ENCODE measurements around the gene INPP5D. TPM values are rescaled to one million over a fixed set of nuclear protein-coding genes. Genes with fewer than 3 reads are reported as not detected.

INPP5D gene
- total RNA-seq, 1 donor from 2014 or later: 14.7 TPM

GRCh38 chr2:233116946-233117345 lies 56.8 kb downstream of the INPP5D start:
- no peak overlapping the region for H3K9ac ChIP-seq (ENCODE audit: low read length)
- no peak overlapping the region for H3K27ac Mint-ChIP-seq (ENCODE audit: unreplicated experiment)
- DNase-seq (ENCODE audit: low read depth) (no peak), FAIRE-seq (no peak)
- H3K4me2 ChIP-seq (ENCODE audit: low read length): no peak overlapping the region
- H3K9me3 ChIP-seq (ENCODE audit: insufficient read depth, low read depth, low read length): no peaks in the 10 kb centered on the region
- no peak overlapping the region for H3K27ac ChIP-seq (ENCODE audit: low read depth, low read length)
- no peaks in the 10 kb centered on the region for H3K36me3 Mint-ChIP-seq (ENCODE audit: low read depth, unreplicated experiment)
- TF ChIP-seq EZH2 (IDR thresholded peaks at IDR 0.05; ENCODE audit: insufficient read depth, low read length) (no peak), CTCF (IDR thresholded peaks at IDR 0.05; ENCODE audit: insufficient read depth, low read depth, low read length) (no peak)
- H3K4me1 ChIP-seq (ENCODE audit: insufficient read depth, low read length): no peaks in the 10 kb centered on the region
- H3K27me3 ChIP-seq (ENCODE audit: insufficient read depth, low read length): no peaks in the 10 kb centered on the region
- H3K36me3 ChIP-seq (ENCODE audit: insufficient read depth, low read length): no peaks in the 10 kb centered on the region
- H3K9me3 Mint-ChIP-seq (ENCODE audit: unreplicated experiment): no peaks in the 10 kb centered on the region
- H3K4me3 Mint-ChIP-seq (ENCODE audit: unreplicated experiment): no peak overlapping the region
- H3K4me3 ChIP-seq (ENCODE audit: insufficient read depth, low read depth, low read length): no peak overlapping the region
- no peaks in the 10 kb centered on the region for H3K4me1 Mint-ChIP-seq (ENCODE audit: low read depth, unreplicated experiment)
- no peaks in the 10 kb centered on the region for H4K20me1 ChIP-seq (ENCODE audit: insufficient read depth, low read length)
- no peak overlapping the region for H2AFZ ChIP-seq (ENCODE audit: low read depth, low read length)
- peaks cover 45% of the 10 kb centered on the region for H3K27me3 Mint-ChIP-seq (ENCODE audit: low read depth, unreplicated experiment)
- H3K79me2 ChIP-seq (ENCODE audit: insufficient read depth, low read length): no peaks in the 10 kb centered on the region

GRCh38 chr2:233117351-233117750 lies 57.2 kb downstream of the INPP5D start:
- no peak for DNase-seq (ENCODE audit: low read depth)
- Histone ChIP-seq H3K27me3 (ENCODE audit: insufficient read depth, low read length) (no peaks in the 10 kb centered on the region), H3K4me1 (ENCODE audit: insufficient read depth, low read length) (no peaks in the 10 kb centered on the region), H3K4me3 (ENCODE audit: insufficient read depth, low read depth, low read length) (no peak overlapping the region), H4K20me1 (ENCODE audit: insufficient read depth, low read length) (no peaks in the 10 kb centered on the region), H3K27ac (ENCODE audit: low read depth, low read length) (no peak overlapping the region), H3K4me2 (ENCODE audit: low read length) (no peak overlapping the region), H3K9ac (ENCODE audit: low read length) (no peak overlapping the region), H3K9me3 (ENCODE audit: insufficient read depth, low read depth, low read length) (no peaks in the 10 kb centered on the region), H3K79me2 (ENCODE audit: insufficient read depth, low read length) (no peaks in the 10 kb centered on the region), H3K36me3 (ENCODE audit: insufficient read depth, low read length) (no peaks in the 10 kb centered on the region), H2AFZ (ENCODE audit: low read depth, low read length) (no peak overlapping the region)
- TF ChIP-seq EZH2 (IDR thresholded peaks at IDR 0.05; ENCODE audit: insufficient read depth, low read length) (no peak), CTCF (IDR thresholded peaks at IDR 0.05; ENCODE audit: insufficient read depth, low read depth, low read length) (no peak)
- H3K36me3 Mint-ChIP-seq (ENCODE audit: low read depth, unreplicated experiment): no peaks in the 10 kb centered on the region
- no peak overlapping the region for H3K27ac Mint-ChIP-seq (ENCODE audit: unreplicated experiment)
- H3K4me1 Mint-ChIP-seq (ENCODE audit: low read depth, unreplicated experiment): no peaks in the 10 kb centered on the region
- H3K4me3 Mint-ChIP-seq (ENCODE audit: unreplicated experiment): no peak overlapping the region
- H3K27me3 Mint-ChIP-seq (ENCODE audit: low read depth, unreplicated experiment): peaks cover 48% of the 10 kb centered on the region
- no peaks in the 10 kb centered on the region for H3K9me3 Mint-ChIP-seq (ENCODE audit: unreplicated experiment)
- FAIRE-seq: no peak

- no peaks in the 10 kb centered on the region for H3K4me1 ChIP-seq (ENCODE audit: insufficient read depth, low read length)
- no peaks in the 10 kb centered on the region for H3K36me3 ChIP-seq (ENCODE audit: insufficient read depth, low read length)
- Mint-ChIP-seq H3K4me3 (ENCODE audit: unreplicated experiment) (no peak overlapping the region), H3K9me3 (ENCODE audit: unreplicated experiment) (no peaks in the 10 kb centered on the region), H3K27ac (ENCODE audit: unreplicated experiment) (no peak overlapping the region), H3K4me1 (ENCODE audit: low read depth, unreplicated experiment) (no peaks in the 10 kb centered on the region), H3K27me3 (ENCODE audit: low read depth, unreplicated experiment) (peaks cover 51% of the 10 kb centered on the region), H3K36me3 (ENCODE audit: low read depth, unreplicated experiment) (no peaks in the 10 kb centered on the region)
- no peaks in the 10 kb centered on the region for H3K27me3 ChIP-seq (ENCODE audit: insufficient read depth, low read length)
- H3K79me2 ChIP-seq (ENCODE audit: insufficient read depth, low read length): no peaks in the 10 kb centered on the region
- no peak overlapping the region for H3K4me3 ChIP-seq (ENCODE audit: insufficient read depth, low read depth, low read length)
- FAIRE-seq (no peak), DNase-seq (ENCODE audit: low read depth) (no peak)
- no peak overlapping the region for H3K4me2 ChIP-seq (ENCODE audit: low read length)
- no peak overlapping the region for H3K9ac ChIP-seq (ENCODE audit: low read length)
- H2AFZ ChIP-seq (ENCODE audit: low read depth, low read length): no peak overlapping the region
- H3K27ac ChIP-seq (ENCODE audit: low read depth, low read length): no peak overlapping the region
- no peak for TF ChIP-seq EZH2 (IDR thresholded peaks at IDR 0.05; ENCODE audit: insufficient read depth, low read length)
- TF ChIP-seq CTCF (IDR thresholded peaks at IDR 0.05; ENCODE audit: insufficient read depth, low read depth, low read length): no peak
- H4K20me1 ChIP-seq (ENCODE audit: insufficient read depth, low read length): no peaks in the 10 kb centered on the region
- H3K9me3 ChIP-seq (ENCODE audit: insufficient read depth, low read depth, low read length): no peaks in the 10 kb centered on the region
These were observed 57.9 kb downstream of the INPP5D start for GRCh38 chr2:233117811-233118647.
